ENCODE results near the gene DLGAP4. TPM values are rescaled to one million over a fixed set of nuclear protein-coding genes. Genes with fewer than 3 reads are reported as not detected.

DLGAP4 gene
- total RNA-seq, 2 experiments from 2014 or later = 11.5 to 13.1 TPM

DNA sequence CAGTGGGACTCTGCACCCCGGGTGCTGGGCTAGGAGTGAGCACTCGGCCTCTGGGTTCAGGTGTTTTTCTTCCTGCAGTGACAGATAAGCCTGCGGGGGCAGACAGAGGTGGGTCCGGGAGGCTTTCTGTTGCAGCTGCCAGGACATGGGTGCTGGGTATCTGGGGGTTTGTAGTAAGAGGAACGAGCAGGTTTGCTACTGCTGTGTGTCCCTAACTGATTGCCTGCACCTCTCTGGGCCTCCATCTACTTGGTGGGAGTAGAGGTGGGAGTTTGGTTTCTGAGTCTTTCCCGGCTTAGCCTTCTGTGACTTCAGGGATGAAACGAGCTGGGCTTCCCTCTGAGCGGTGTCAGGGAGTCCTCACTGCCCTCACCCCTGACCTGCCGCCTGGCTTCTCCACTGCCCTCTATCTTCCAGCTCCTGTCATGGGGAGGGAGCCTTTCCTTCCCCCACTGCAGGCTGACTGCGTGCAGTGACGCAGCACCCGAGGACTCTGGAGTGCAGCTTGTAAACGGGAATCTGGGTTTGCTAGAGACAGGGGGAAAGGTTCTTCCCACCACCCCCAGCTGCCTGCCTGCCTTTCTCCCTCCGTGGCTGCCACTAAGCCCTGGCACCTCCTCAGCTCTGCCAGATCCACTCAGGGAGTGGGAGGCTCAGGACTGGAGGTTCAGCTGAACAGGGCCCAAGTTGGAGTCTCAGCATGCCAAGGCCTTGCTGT lies 6.7 kb downstream of the DLGAP4 start:
- ChIA-PET POLR2A (no interaction called here), CTCF (no interaction called here)
- no peaks in the 10 kb centered on the region for H3K9me3 Mint-ChIP-seq

DNA sequence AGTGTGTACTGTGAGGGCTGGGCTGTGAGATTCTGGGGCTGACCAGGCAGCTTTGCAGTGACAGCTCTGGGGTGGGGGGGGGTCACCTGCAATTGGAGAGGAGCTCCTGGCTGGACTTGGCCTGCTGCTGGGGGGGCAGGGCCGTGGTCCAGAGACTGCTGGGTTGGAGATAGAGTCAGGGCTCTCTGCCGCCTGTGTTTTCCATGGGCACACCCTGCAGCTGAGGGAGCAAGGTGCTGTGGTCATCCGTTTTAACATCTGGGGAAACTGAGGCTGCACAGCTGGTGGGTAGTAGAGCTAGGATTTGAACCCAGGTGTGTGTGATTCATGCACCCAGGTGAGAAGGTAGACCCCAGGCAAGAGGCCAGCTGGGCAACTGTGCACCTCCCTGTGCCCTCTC lies 7.3 kb downstream of the DLGAP4 start:
- no peak overlapping the region for H3K4me3 Mint-ChIP-seq
- H3K4me1 Mint-ChIP-seq (ENCODE audit: low read depth) = no peaks in the 10 kb centered on the region
- H3K36me3 Mint-ChIP-seq (ENCODE audit: low read depth) = no peaks in the 10 kb centered on the region
- ChIA-PET POLR2A (no interaction called here), CTCF (no interaction called here)
- H3K27ac Mint-ChIP-seq = no peak overlapping the region
- peaks cover 37% of the 10 kb centered on the region for H3K27me3 Mint-ChIP-seq
- TF ChIP-seq, protein P1, sequence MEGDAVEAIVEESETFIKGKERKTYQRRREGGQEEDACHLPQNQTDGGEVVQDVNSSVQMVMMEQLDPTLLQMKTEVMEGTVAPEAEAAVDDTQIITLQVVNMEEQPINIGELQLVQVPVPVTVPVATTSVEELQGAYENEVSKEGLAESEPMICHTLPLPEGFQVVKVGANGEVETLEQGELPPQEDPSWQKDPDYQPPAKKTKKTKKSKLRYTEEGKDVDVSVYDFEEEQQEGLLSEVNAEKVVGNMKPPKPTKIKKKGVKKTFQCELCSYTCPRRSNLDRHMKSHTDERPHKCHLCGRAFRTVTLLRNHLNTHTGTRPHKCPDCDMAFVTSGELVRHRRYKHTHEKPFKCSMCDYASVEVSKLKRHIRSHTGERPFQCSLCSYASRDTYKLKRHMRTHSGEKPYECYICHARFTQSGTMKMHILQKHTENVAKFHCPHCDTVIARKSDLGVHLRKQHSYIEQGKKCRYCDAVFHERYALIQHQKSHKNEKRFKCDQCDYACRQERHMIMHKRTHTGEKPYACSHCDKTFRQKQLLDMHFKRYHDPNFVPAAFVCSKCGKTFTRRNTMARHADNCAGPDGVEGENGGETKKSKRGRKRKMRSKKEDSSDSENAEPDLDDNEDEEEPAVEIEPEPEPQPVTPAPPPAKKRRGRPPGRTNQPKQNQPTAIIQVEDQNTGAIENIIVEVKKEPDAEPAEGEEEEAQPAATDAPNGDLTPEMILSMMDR (IDR thresholded peaks at IDR 0.05) = no peak
- H3K9me3 Mint-ChIP-seq = no peaks in the 10 kb centered on the region
- ATAC-seq (no peak), DNase-seq (no peak)
- intact Hi-C loops (cut with micrococcal nuclease) = no loop called here

More for the DNA sequence above, 6.7 kb downstream of the DLGAP4 start:
- TF ChIP-seq, protein P1 (IDR thresholded peaks at IDR 0.05) = no peak
- ATAC-seq (no peak), DNase-seq (no peak)
- intact Hi-C loops (cut with micrococcal nuclease) = no loop called here
- Mint-ChIP-seq H3K36me3 (ENCODE audit: low read depth) (no peaks in the 10 kb centered on the region), H3K4me3 (no peak overlapping the region), H3K27ac (no peak overlapping the region), H3K27me3 (peaks cover 42% of the 10 kb centered on the region), H3K4me1 (ENCODE audit: low read depth) (no peaks in the 10 kb centered on the region)

DNA sequence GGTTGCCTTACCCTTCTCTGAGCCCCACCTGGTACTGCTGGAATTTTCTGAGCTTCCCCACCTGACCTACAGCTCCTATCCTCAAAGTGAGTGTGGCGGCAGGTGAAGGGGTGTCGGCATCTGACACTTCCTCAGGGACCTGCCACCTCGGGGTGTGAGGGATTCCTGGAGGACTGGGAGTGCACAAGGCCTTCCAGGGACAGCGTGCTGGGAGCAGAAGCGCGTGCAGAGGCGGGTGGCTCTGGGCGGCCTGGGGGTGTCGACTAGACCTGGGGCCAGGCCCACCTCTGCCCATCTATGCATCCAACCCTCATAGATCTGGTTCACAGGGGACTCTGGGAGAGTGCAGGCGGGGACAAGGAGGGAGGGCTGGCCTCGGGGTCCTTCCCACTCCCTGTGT lies 7.8 kb downstream of the DLGAP4 start:
- CTCF ChIA-PET = no interaction called here
- ATAC-seq (no peak), DNase-seq (no peak)
- H3K4me1 Mint-ChIP-seq (ENCODE audit: low read depth) = no peaks in the 10 kb centered on the region
- peaks cover 35% of the 10 kb centered on the region for H3K27me3 Mint-ChIP-seq
- H3K9me3 Mint-ChIP-seq = no peaks in the 10 kb centered on the region
- POLR2A ChIA-PET = no interaction called here
- no peak overlapping the region for H3K4me3 Mint-ChIP-seq
- no peaks in the 10 kb centered on the region for H3K36me3 Mint-ChIP-seq (ENCODE audit: low read depth)
- intact Hi-C loops (cut with micrococcal nuclease) = no loop called here
- no peak overlapping the region for H3K27ac Mint-ChIP-seq
- TF ChIP-seq, protein P1 (IDR thresholded peaks at IDR 0.05) = no peak

DNA sequence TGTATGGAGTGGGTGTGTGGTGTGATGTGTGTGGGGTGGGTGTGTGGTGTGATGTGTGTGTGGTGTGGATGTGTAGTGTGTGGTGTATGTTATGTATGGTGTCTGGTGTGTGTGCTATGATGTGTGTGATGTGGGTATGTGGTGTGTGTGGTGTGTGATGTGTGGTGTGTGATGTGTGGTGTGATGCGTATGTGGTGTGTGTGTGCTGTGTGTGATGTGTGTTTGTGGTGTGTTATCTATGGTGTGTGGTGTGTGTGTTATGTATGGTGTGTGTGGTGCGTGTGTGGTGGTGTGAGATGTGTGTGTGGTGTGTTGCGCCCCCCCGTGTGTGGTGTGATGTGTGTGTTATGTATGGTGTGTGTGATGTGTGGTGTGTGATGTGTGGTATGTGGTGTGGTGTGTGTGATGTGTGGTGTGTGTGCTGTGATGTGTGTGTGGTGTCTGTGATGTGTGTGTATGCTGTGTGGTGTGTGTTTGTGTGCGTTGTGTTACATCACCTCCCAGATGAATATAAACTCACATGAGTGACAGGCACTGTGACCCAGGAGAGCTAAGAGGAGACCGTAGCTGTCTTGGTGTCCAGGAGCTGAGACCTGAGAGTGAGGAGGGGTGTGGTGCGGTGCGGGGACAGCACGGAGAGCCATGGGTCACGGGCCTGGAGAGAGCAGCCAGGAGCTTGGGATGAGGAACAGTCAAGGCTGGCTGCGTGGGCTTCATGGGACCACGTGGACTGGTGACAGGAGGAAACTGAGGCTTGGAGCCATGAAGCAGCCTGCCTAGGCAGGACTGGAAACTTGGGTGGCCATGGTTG lies 8.8 kb downstream of the DLGAP4 start:
- intact Hi-C loops (cut with micrococcal nuclease) = no loop called here
- no peak overlapping the region for H3K27ac Mint-ChIP-seq
- no peak overlapping the region for H3K4me3 Mint-ChIP-seq
- H3K27me3 Mint-ChIP-seq = peaks cover 26% of the 10 kb centered on the region
- H3K9me3 Mint-ChIP-seq = no peaks in the 10 kb centered on the region
- POLR2A ChIA-PET = no interaction called here
- no peaks in the 10 kb centered on the region for H3K4me1 Mint-ChIP-seq (ENCODE audit: low read depth)
- CTCF ChIA-PET = no interaction called here
- H3K36me3 Mint-ChIP-seq (ENCODE audit: low read depth) = no peaks in the 10 kb centered on the region
- TF ChIP-seq, protein P1 (IDR thresholded peaks at IDR 0.05) = no peak
- DNase-seq (no peak), ATAC-seq (no peak)
